Activated CD8-positive, alpha-beta memory T cell treated with anti-CD3 and anti-CD28 coated beads, Interleukin-2, amount 50 U/mL, for 24 hours (primary cell): ENCODE results near the gene GPAM.
"Not testable (repeated sequence)": the region's sequence is repeated elsewhere in the genome, so short reads cannot be mapped to it uniquely, and the experiment has no call there.

Experiments used
- DNase-seq: peaks from one replicate; pipeline ENCODE4 v3.0.0-alpha.2; 2020; ENCODE audit errors: extremely low read depth

The GPAM gene, protein sequence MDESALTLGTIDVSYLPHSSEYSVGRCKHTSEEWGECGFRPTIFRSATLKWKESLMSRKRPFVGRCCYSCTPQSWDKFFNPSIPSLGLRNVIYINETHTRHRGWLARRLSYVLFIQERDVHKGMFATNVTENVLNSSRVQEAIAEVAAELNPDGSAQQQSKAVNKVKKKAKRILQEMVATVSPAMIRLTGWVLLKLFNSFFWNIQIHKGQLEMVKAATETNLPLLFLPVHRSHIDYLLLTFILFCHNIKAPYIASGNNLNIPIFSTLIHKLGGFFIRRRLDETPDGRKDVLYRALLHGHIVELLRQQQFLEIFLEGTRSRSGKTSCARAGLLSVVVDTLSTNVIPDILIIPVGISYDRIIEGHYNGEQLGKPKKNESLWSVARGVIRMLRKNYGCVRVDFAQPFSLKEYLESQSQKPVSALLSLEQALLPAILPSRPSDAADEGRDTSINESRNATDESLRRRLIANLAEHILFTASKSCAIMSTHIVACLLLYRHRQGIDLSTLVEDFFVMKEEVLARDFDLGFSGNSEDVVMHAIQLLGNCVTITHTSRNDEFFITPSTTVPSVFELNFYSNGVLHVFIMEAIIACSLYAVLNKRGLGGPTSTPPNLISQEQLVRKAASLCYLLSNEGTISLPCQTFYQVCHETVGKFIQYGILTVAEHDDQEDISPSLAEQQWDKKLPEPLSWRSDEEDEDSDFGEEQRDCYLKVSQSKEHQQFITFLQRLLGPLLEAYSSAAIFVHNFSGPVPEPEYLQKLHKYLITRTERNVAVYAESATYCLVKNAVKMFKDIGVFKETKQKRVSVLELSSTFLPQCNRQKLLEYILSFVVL

GRCh38 chr10:112183329-112184051 is at the start of gene GPAM:
Gene GPAM, minus strand, starts transcription at chr10:112183765. Its CDS starts 1,981 bp downstream, at chr10:112181784.
- DNase-seq: peak; percentile 92

- DNase-seq: no peak
Observed at GRCh38 chr10:112232670-112233069, 49.1 kb upstream of the GPAM start.

GRCh38 chr10:112231602-112232400 is 48.2 kb upstream of the GPAM start:
- no peak for DNase-seq

DNA sequence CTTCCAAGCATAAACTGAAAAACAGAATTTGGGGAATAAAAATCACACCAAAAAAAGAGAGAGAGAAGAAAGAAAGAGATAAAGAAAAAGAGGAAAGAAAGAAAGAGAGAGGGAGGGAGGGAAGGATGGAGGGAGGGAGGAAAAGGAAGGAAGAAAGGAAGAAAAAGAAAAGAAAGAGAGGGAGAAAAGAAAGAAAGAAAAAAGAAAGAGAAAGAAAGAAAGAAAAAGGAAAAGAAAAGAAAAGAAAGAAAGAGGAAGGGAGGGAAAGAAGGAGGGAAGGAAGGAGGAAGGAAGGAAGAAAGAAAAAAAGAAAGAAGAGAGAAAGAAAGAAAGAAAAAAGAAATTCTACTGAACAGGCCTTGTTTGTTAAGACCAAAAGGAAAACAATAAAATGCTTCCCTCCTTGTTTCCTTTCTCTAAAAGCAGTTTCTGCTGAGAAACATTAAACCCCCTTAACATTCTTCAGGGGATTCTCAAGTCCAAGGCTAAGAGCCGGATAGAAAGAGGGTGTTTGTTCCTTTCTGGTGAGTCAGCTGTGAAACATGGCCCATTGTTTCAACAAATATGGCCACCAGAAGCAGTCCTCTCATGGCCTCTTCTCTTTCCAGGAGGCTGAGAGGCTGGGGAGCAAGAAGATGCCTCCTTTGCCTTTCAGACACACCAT is 46.9 kb upstream of the GPAM start:
- DNase-seq: no peak

DNA sequence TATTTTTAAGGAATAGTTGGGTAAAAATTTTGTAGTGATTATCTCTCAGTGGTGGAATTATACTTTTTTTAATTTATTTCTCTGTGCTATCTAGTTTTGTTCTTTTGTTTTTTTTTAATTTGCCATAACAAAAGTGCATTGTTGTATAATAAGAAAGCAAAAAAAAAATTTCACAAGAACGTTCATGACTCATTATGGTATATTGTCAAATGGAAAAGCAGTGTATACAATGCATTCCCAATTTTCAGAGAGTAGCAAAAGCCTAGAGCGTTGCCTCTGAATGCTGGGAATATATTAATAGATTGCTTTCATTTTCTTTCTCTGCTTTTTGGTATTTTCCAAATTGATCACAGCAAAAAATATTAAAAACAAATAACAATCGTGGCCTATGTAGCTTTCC is 46.3 kb upstream of the GPAM start:
- no peak for DNase-seq

GRCh38 chr10:112229096-112229495 is 45.5 kb upstream of the GPAM start:
- no peak for DNase-seq

DNA sequence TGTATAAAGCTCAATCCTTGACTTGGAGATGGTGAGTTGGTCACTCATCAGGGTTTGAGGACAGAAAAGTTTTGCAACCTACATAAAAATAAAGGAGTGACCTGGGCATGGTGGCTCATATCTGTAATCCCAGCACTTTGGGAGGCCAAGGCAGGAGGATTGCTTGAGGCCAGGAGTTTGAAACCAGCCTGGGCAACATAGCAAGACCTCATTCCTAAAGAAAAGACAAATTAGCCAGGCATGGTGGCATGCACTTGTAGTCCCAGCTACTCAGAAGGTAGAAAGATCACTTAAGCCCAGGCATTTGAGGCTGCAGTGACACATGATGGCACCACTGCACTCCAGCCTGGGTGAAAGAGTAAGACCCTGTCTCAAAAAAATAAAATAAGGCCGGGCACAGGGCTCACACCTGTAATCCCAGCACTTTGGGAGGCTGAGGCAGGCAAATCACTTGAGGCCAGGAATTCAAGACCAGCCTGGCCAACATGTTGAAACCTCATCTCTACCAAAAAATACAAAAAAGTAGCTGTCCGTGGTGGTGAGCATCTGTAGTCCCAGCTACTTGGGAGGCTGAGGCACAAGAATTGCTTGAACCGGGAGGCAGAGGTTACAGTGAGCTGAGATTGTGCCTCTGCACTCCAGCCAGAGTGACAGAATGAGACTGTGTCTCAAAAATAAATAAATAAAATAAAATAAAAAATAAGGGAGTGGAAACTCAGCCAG is 45.0 kb upstream of the GPAM start:
- DNase-seq: not testable (repeated sequence)

- no peak for DNase-seq
Observed at GRCh38 chr10:112227331-112227987, 43.9 kb upstream of the GPAM start.

DNA sequence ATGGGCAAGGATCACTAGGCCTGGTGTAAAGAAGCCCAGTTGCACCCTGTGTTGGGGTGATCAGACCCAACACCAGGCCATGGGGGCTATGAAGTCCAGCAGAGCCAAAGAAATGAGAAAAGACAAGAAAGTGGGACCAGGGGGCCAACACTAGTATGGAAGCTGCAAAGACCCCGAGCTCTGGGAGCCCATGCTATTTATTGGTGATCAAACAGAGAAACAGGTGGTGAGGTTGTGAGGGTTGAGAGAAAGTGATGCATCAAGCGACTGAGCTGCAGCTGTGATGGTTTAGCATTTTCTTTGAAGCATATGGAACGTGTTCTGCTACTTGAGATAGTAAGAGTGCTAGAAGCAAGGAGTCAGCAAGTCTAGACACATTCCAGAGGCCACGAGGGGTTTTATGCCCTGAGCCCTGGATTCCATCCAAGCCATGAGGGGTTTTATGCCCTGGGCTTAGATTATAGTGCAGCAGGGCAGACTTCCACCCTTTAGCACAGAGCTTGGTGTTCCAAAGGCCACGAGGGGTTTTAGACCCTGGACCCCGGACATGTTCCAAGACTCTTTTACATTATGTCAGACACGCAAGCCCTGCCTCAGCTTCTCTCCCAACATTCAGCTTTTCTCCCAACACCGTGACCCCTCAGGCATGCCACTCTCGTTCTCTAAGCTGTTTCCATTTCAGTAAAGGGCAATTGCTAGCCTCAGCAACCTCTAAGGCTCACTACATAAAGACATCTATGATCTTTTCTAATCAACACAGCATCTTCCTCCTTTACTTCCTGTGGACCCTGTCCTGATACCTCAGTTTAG is 43.1 kb upstream of the GPAM start:
- DNase-seq: no peak

DNA sequence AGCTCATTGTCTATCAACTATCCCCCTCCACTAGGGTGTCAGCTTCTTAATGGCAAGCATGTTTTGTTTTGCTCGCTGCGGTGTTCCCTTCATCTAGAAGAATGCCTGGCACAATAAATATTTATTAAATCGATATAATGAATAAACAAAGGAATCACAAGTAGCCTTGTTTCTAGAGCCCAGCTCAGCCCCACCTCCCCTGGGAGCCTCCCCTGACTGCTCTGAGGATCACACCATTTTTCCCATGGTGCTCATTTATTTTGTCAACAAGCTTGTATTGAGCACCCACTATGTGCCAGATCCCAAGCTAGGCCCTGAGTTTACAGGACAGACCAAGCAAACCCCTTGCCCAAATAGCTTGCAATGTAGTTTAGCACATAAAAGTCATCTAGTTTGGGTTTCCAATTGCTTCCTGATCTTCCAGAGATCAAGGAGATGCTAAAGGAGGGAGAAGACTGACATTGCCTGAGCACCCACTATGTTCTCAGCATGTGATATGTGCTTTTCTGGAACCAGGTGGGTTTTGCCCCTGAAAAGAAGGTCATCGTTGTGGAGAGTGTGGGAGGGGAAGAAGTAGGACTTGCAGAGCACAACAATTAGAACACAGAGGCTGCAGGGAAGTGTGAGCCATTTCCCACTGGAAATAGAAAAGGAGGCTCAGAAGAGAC is 42.3 kb upstream of the GPAM start:
- DNase-seq: no peak

GRCh38 chr10:112224933-112225529 is 41.5 kb upstream of the GPAM start:
- no peak for DNase-seq

GRCh38 chr10:112223725-112224124 is 40.2 kb upstream of the GPAM start:
- no peak for DNase-seq

DNA sequence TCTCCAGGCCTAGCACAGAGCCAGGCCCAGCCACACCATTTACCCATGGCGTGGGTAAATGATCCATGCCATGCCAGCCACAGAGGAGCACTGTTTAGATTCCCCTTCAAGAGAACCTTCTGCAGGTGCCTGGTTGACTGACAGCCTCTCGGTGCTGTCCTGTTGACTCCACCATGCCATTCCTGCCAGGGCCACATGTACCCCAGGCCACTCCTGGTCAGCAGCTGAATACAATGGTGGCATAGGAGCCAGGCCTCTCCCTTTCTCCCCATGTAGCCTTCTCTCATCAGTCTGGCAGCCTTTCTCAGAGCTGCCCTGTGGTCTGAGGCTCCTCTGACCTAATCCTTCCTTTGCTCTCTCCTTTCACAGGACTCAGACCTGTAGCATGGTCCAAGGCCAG is 39.2 kb upstream of the GPAM start:
- DNase-seq: no peak

GRCh38 chr10:112221545-112221944 is 38.0 kb upstream of the GPAM start:
- DNase-seq: no peak

- DNase-seq: no peak
Observed at GRCh38 chr10:112218960-112219359, 35.4 kb upstream of the GPAM start.

GRCh38 chr10:112218036-112218390 is 34.4 kb upstream of the GPAM start:
- no peak for DNase-seq

DNA sequence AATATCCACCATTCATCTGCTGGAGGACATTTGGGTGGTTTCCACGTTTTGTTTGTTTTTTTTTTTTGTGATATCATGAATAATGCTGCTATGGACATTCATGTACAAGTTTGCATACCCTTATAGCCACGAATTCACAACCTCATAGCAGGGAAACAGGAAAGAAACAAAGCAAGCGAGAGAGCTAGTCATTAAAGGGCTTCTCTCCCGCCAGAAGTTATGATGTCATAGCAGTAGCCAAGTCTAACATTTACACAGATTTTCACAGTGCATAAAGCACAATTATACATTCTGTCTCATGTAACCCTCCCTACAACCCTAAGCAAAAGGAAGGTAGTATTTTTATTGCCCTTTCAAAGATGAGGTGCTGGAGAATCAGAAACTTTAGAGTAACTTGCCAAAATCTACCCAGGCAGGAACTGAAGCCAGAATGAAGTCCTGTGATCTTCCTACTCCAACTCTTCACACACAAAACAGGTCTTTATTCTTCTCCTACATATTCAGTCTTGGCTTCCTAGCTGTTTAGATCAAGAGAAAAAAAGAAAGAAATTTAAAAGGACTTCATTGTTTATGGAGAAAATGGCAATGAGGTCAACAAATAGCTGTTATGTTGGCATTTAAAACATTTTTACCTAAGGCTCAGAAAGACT is 33.9 kb upstream of the GPAM start:
- DNase-seq: no peak
